IPS DF 6.9 (cell line): Measurements from ENCODE around the gene EIF2AK3.
"Not testable (repeated sequence)": the region's sequence is repeated elsewhere in the genome, so short reads cannot be mapped to it uniquely, and the experiment has no call there.

ENCODE experiments used
- DNase-seq: peaks from one replicate; pipeline ENCODE4 v3.0.0-alpha.2; 2013; ENCODE audit warnings: low read depth, low spot score
- H3K27ac ChIP-seq: one replicate; pipeline ENCODE4 v1.5.1; 2013; ENCODE audit warnings: low read length, control low read depth
- H3K27me3 ChIP-seq: 2 replicates; pipeline ENCODE4 v1.6.1; 2013; ENCODE audit warnings: mild to moderate bottlenecking, low read length; ENCODE audit not compliant: control insufficient read depth, insufficient read depth
- H3K36me3 ChIP-seq: 2 replicates; pipeline ENCODE4 v1.6.1; 2013; ENCODE audit warnings: low read length; ENCODE audit not compliant: control insufficient read depth, insufficient read depth
- H3K4me1 ChIP-seq: 2 replicates; pipeline ENCODE4 v1.6.1; 2013; ENCODE audit warnings: low read length; ENCODE audit not compliant: control insufficient read depth, insufficient read depth
- H3K4me3 ChIP-seq: 2 replicates; pipeline ENCODE4 v1.5.1; 2013; ENCODE audit warnings: mild to moderate bottlenecking, low read length
- H3K9me3 ChIP-seq: 2 replicates; pipeline ENCODE4 v1.6.1; 2013; ENCODE audit warnings: low read length, inconsistent platforms; ENCODE audit not compliant: control insufficient read depth, insufficient read depth
- WGBS: extraction: QIAGEN DNeasy Blood & Tissue Kit; methylation state at CpG from one replicate; pipeline ENCODE4 v1.1.7; 2013; ENCODE audit warnings: mixed read lengths, missing lambda C conversion rate; ENCODE audit not compliant: insufficient read length, insufficient coverage; 5-methylcytosine and 5-hydroxymethylcytosine counted together

The EIF2AK3 gene

DNA sequence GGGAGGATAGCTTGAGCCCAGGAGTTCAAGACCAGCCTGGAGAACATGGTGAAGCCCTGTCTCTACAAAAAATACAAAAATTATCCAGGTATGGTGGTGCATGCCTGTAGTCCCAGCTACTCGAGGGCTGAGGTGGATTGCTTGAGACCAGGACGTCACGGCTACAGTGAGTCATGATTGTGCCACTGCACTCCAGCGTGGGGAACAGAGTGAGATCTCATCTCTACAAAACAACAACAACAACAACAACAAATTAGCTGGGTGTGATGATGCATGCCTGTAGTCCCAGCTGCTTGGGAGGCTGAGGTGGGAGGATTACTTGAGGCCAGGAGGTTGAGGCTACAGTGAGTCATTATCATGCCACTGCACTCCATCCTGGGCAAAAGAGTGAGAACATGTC is 81.0 kb downstream of the EIF2AK3 start:
- not testable (repeated sequence) for DNase-seq
- no CpG with 5 or more reads among the region's 4 CpGs for WGBS

DNA sequence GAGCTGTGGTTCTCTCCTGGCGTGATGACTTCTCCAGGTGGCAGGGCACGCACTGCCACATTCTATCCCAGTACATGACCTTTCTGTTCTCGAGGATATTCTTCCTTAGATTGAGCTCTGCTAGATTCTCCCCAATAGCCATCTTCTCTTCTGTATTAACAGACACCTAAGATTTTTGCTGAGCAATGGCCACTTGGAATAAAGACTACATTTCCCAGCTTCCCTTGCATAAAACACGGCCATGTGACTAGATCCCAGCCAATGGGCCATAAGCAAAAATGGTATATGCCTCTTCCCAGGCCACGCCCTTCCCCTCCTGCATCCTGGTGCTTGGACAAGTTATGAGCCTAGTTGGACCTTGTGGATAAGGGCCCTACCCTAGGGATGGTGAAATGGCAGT is 82.1 kb downstream of the EIF2AK3 start:
- H3K4me1 ChIP-seq, result no peaks in the 10 kb centered on the region
- H3K4me3 ChIP-seq, result no peak overlapping the region
- no peaks in the 10 kb centered on the region for H3K9me3 ChIP-seq
- no CpG with 5 or more reads among the region's 5 CpGs for WGBS
- no peaks in the 10 kb centered on the region for H3K27me3 ChIP-seq
- no peak overlapping the region for H3K27ac ChIP-seq
- no peak for DNase-seq
- no peaks in the 10 kb centered on the region for H3K36me3 ChIP-seq

More for the DNA sequence above, 81.0 kb downstream of the EIF2AK3 start:
- not testable (repeated sequence) for H3K36me3 ChIP-seq, H3K4me1 ChIP-seq, H3K27me3 ChIP-seq, H3K4me3 ChIP-seq, H3K9me3 ChIP-seq, H3K27ac ChIP-seq

DNA sequence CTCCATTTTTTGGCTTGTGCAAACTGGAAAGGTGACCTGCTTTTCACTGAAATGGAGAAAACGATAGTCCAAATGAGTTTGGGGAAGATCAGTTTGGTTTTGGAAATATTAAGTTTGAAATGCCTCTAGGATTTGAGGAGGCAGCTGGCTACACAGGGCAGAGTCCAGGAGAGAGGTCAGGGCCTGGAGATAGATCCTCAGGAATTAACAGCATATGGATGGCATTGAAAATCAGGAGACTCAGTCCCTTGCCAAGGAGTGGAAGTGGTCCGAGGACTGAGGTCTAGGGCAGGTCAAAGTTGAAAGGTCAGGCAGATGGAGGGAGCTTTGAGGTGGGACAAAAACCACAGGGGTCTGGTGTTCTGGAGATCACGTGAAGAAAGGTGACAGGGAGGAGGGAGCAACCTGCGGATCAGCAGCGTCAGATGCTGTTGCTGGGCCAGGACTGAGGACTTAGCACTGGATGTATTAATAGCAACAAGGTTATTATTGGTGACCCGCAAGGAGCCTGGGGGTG is 83.7 kb downstream of the EIF2AK3 start:
- Histone ChIP-seq H3K27ac (no peak overlapping the region), H3K9me3 (no peaks in the 10 kb centered on the region), H3K4me3 (no peak overlapping the region), H3K36me3 (no peaks in the 10 kb centered on the region), H3K27me3 (no peaks in the 10 kb centered on the region), H3K4me1 (no peaks in the 10 kb centered on the region)
- no CpG with 5 or more reads among the region's 6 CpGs for WGBS
- no peak for DNase-seq

DNA sequence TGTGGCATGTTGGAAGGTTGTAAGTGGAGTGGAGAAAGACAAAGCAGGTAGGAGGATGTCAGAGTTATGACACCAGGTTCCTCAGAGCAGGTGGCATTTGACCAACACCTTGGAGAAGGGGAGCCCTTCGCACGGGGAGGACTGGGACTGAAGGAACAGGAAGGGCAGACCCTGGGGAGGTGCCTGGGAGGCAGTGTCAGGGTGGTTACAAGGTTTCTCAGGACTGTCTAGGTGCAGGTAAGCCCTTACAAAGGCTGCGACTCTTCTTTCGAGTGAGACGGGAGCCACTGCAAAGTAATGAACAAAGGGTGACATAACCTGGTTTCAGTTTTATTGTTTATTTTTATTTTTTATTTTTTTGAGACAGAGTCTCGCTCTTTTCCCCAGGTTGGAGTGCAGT is 84.6 kb downstream of the EIF2AK3 start:
- no peak for DNase-seq
- Histone ChIP-seq H3K36me3 (no peaks in the 10 kb centered on the region), H3K27me3 (no peaks in the 10 kb centered on the region), H3K9me3 (no peaks in the 10 kb centered on the region), H3K27ac (no peak overlapping the region), H3K4me1 (no peaks in the 10 kb centered on the region; the same call in 1 of the 2 replicates), H3K4me3 (no peak overlapping the region)
- no CpG with 5 or more reads among the region's 6 CpGs for WGBS

DNA sequence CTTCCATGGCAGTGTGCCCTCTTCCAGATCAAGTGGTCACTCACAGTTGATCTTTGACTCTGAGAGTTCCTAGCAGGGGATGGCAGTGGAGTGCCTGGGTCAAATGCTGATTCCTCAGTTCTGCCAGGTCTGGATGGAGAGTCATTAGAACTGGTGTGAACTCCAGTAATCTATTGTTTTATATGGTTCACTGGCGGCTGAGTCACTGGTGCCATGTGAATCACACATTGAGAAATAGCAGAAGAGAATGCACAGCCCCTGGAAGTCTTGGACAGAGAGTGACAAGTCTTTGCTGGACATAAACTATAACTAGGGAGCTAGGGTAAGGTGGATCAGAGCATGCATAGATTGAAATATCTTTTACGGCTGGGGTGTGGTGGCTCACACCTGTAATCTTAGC is 86.9 kb downstream of the EIF2AK3 start:
- no peaks in the 10 kb centered on the region for H3K9me3 ChIP-seq
- no peak overlapping the region for H3K4me3 ChIP-seq
- DNase-seq, result no peak
- H3K27me3 ChIP-seq, result no peaks in the 10 kb centered on the region
- WGBS, result no CpG with 5 or more reads among the region's 2 CpGs
- H3K4me1 ChIP-seq, result no peaks in the 10 kb centered on the region; the same call in 1 of the 2 replicates
- H3K27ac ChIP-seq, result no peak overlapping the region
- no peaks in the 10 kb centered on the region for H3K36me3 ChIP-seq

DNA sequence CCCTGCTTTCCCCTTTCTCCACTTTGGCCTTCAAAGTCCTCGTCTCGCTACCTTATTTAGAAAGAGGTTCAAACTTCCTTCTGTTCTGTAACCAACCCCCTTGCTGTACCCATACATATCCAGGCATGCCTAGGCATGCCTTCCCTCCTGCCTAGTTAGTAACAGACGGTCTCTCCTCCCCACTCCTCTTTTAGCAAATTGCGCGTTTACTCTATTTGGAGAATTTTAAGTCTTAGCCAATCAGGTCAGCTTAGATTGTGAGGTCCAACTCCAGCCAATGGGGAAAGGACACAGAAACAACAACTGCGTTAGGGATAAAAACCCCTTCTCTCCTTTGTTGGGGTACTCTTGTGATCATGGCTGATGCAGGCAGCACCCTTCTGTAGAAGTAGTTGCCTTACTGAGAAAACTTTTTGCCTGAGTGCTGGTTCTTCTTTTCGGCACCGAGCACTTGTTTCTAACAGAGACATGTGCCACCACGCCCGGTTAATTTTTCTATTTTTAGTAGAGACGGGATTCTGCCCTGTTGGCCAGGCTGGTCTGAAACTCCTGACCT is 88.8 kb downstream of the EIF2AK3 start:
- WGBS, result no CpG with 5 or more reads among the region's 11 CpGs

DNA sequence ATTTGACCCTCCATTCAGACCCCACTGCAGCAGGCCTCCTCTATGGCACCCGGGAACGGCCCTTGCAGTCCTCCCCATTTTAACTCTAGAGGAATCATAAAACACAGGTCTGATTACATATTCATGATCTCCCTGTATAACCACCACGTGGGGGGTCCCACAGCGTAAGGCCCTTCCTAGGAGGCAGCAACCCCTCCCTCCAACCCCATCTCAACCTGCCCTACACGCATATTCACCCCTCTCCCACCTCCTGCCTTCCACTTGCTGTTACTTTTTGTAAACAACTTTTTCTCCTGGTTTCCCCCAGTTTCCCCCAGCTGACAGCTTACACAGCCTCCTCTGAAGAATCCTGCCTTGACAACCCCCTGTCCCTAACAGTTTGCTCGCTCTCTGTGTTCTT is 89.6 kb downstream of the EIF2AK3 start:
- Histone ChIP-seq H3K27me3 (no peaks in the 10 kb centered on the region), H3K27ac (no peak overlapping the region), H3K4me3 (no peak overlapping the region), H3K4me1 (no peaks in the 10 kb centered on the region; the same call in 1 of the 2 replicates), H3K36me3 (no peaks in the 10 kb centered on the region), H3K9me3 (no peaks in the 10 kb centered on the region)
- no peak for DNase-seq
- no CpG with 5 or more reads among the region's 6 CpGs for whole genome bisulfite sequencing

More for the DNA sequence above, 88.8 kb downstream of the EIF2AK3 start:
- Histone ChIP-seq H3K27ac (no peak overlapping the region), H3K4me3 (no peak overlapping the region), H3K27me3 (no peaks in the 10 kb centered on the region), H3K4me1 (no peaks in the 10 kb centered on the region; the same call in 1 of the 2 replicates), H3K9me3 (no peaks in the 10 kb centered on the region), H3K36me3 (no peaks in the 10 kb centered on the region)
- no peak for DNase-seq

DNA sequence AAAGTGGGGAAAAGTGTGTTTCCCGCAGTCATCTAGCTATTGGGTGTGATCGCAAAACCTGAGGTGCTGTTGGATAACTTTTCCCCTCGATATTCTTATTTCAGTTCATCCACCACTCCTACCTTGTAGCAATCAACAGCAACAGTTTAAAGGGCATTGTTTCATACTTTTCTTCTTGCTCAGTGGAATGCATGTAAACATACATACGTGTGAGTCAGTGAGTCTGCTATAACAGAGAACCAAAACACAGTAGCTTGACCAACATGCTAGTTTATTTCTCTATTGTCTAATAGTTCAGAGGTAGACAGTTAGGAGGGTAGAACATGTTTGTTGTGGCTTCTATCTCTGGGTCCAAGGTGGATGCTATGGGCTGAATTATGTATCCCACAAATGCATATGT is 97.2 kb downstream of the EIF2AK3 start:
- no peak for DNase-seq
- no CpG with 5 or more reads among the region's 4 CpGs for WGBS
- Histone ChIP-seq H3K4me3 (no peak overlapping the region), H3K27me3 (no peaks in the 10 kb centered on the region), H3K4me1 (no peaks in the 10 kb centered on the region), H3K36me3 (no peaks in the 10 kb centered on the region), H3K9me3 (no peaks in the 10 kb centered on the region), H3K27ac (no peak overlapping the region)

DNA sequence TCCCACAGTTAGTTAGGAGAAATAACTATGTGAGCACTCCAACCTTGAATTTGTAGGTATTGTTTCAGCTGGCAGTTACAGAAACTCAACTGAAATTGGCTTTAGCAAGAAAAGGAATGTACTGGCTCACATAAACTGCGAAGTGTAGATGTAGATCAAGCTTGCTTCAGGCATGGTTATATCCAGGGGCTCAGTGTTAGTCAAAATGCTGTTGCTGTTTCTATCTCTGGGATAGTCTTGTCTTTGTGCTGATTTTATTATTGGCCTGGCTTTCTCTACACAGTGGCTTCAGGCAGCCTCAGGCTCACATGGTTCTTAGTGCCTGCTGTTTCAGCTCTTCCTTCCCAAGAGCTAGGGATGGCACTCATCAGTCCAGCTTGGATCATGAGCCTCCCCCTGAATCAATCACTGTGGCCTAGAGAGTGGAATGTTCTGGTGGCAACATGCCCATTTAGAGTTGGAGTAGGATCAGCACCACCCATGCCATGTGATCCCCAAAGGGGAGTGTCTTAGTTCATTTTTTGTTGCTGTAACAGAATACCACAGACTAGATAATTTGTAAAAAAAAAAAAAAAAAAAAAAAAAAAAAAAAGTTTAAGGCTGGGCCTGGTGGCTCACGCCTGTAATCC is 105.7 kb downstream of the EIF2AK3 start:
- no peaks in the 10 kb centered on the region for H3K36me3 ChIP-seq
- DNase-seq, result no peak
- H3K27ac ChIP-seq, result no peak overlapping the region
- peaks cover 5% of the 10 kb centered on the region for H3K4me1 ChIP-seq
- H3K27me3 ChIP-seq, result no peaks in the 10 kb centered on the region
- H3K4me3 ChIP-seq, result no peak overlapping the region
- no CpG with 5 or more reads among the region's 2 CpGs for WGBS
- no peaks in the 10 kb centered on the region for H3K9me3 ChIP-seq

DNA sequence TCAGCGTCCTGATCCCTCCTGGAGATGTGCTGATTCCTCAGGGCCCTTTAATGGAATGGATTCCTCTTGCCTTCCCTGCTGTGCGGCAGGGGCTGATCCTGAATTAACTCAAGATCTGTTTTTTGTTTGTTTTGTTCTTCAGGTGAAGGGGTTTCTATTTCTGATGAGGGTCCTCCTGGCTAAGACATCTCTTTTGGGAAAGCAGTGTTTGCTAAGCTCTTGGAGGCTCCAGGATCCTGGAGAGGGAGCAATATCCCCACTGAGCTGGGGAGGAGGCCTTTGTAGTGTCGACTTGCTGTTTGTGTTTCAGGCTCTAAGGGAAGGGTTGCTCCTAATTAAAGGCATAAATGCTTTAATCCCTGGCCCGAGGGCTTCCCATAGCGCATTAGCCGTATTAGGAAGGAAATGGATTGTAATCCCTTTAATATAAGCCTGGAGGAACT is 109.5 kb downstream of the EIF2AK3 start:
- DNase-seq, result no peak
- H3K9me3 ChIP-seq, result no peaks in the 10 kb centered on the region
- no CpG with 5 or more reads among the region's 6 CpGs for WGBS
- H3K27me3 ChIP-seq, result no peaks in the 10 kb centered on the region
- H3K4me1 ChIP-seq, result peaks cover 5% of the 10 kb centered on the region
- H3K27ac ChIP-seq, result no peak overlapping the region
- no peak overlapping the region for H3K4me3 ChIP-seq
- H3K36me3 ChIP-seq, result no peaks in the 10 kb centered on the region
